Bronchial epithelial cell (primary cell): ENCODE data around the gene FYB1. TPM values are rescaled to one million over a fixed set of nuclear protein-coding genes. Genes with fewer than 3 reads are reported as not detected.

Source experiments
- DNase-seq: peaks from one replicate; pipeline ENCODE4 v3.0.0-alpha.2; 2010; ENCODE audit warnings: low read depth
- FAIRE-seq: peaks from 2 replicates; lab custom pipeline; 2011; peaks lifted over from hg19 to GRCh38; lab: Jason Lieb, UNC
- H3K27me3 ChIP-seq: 2 replicates; pipeline ENCODE4 v1.5.1; 2011; ENCODE audit warnings: low read length; ENCODE audit not compliant: control insufficient read depth, insufficient read depth
- H3K36me3 ChIP-seq: 2 replicates; pipeline ENCODE4 v1.5.1; 2011; ENCODE audit warnings: low read length; ENCODE audit not compliant: control insufficient read depth, insufficient read depth
- H3K4me3 ChIP-seq: 2 replicates; pipeline ENCODE4 v1.5.1; 2011; ENCODE audit warnings: mild to moderate bottlenecking, low read depth, low read length, control low read depth
- total RNA-seq: library from RNA; depleted of rRNA; stranded (reverse); fragments of >200 nt; gene quantifications from 2 replicates; pipeline ENCODE4 v1.2.1, GENCODE V29; 2014
- TF ChIP-seq, protein P1 (sequence below): IDR thresholded peaks from 2 replicates; pipeline ENCODE4 v1.5.1; 2011; ENCODE audit warnings: mild to moderate bottlenecking, moderate library complexity, low read length, control low read depth, inconsistent platforms; ENCODE audit not compliant: insufficient read depth, severe bottlenecking

FYB1 gene
- total RNA-seq, 1 donor from 2014 or later, result 0.26 TPM

DNA sequence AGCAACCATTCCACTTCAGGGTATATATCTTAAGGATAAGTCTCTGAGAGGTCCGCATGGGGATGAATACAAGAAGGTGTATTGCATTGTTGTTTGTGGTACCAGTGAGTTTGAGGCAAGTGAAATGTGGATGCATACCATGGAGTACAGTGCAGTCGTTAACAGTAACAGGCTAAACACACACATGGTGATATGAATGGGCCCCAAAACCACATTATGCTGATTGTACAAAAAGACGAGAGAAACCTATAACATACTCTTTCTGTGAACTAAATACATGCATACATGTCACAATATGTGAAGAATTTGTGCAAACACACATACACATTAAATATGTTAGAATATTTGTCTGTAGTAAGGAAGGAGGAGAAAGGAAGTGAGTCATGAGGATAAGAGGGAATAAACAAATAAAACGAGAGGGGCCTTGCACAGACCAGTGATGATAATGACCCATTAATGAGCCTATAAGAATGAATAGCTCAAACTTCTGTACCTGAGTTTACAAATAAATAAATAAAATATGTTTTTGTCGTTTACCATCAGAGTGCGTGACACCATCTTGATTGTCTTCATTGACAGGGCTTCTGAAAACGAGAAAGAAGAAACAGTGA lies 78.7 kb downstream of the FYB1 start:
- H3K36me3 ChIP-seq, result no peaks in the 10 kb centered on the region
- TF ChIP-seq, protein P1, sequence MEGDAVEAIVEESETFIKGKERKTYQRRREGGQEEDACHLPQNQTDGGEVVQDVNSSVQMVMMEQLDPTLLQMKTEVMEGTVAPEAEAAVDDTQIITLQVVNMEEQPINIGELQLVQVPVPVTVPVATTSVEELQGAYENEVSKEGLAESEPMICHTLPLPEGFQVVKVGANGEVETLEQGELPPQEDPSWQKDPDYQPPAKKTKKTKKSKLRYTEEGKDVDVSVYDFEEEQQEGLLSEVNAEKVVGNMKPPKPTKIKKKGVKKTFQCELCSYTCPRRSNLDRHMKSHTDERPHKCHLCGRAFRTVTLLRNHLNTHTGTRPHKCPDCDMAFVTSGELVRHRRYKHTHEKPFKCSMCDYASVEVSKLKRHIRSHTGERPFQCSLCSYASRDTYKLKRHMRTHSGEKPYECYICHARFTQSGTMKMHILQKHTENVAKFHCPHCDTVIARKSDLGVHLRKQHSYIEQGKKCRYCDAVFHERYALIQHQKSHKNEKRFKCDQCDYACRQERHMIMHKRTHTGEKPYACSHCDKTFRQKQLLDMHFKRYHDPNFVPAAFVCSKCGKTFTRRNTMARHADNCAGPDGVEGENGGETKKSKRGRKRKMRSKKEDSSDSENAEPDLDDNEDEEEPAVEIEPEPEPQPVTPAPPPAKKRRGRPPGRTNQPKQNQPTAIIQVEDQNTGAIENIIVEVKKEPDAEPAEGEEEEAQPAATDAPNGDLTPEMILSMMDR, result no peak
- no peaks in the 10 kb centered on the region for H3K27me3 ChIP-seq
- peak; percentile 13 for FAIRE-seq
- no peak overlapping the region for H3K4me3 ChIP-seq
- peak; percentile 51 for DNase-seq

DNA sequence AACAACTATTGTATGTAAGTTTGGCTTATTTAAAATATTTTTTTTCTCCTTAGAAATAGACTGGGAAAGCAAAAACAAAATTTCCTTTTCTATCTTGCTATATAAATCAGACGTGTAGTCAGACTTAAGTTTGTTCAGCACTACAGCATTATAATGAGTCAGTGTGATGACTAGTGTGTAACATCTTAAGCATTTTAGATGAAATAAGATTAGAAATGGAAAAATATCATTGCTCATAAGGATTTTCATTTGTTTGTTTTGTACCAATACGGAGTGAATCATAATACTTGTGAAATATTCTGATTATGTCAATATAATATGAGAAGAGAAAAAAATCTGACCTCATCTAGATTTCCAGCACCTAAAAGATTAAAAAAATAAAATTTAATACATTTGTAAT lies 80.5 kb downstream of the FYB1 start:
- no peak overlapping the region for H3K4me3 ChIP-seq
- DNase-seq (peak; percentile 99), FAIRE-seq (no peak)
- no peaks in the 10 kb centered on the region for H3K27me3 ChIP-seq
- TF ChIP-seq, protein P1, result no peak
- H3K36me3 ChIP-seq, result no peaks in the 10 kb centered on the region

DNA sequence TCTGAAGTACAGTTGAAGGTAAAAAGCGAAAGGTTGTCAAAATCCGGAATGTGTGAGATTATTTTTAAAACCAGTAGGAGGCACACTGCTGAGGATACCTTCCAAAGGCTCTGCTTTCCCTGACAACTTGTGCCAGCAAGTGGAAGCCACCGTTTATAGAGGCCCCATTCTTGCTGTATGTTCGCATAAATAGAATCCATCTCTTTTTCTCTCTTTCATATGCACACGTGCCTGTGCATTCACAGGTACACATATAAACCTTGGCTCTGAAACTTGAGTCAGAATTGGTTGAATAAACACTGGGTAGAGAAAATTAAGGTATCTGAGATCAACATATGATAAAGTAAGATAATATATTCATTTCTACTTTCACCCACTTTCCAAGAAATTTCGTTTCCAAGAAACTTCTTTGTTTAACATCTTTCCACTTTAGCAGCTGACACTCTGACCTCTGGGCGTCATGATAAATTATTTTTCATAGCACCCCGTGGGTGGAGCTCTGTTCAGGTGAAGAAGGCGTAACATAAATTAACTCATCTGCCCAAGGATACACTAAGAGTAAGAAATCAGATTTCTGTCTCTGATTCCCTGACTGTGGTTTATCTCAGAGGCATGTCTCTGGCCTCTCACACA lies 81.4 kb downstream of the FYB1 start:
- DNase-seq (peak; percentile 65), FAIRE-seq (no peak)
- Histone ChIP-seq H3K36me3 (no peaks in the 10 kb centered on the region), H3K27me3 (no peaks in the 10 kb centered on the region), H3K4me3 (no peak overlapping the region)
- TF ChIP-seq, protein P1, result peak; percentile 19

DNA sequence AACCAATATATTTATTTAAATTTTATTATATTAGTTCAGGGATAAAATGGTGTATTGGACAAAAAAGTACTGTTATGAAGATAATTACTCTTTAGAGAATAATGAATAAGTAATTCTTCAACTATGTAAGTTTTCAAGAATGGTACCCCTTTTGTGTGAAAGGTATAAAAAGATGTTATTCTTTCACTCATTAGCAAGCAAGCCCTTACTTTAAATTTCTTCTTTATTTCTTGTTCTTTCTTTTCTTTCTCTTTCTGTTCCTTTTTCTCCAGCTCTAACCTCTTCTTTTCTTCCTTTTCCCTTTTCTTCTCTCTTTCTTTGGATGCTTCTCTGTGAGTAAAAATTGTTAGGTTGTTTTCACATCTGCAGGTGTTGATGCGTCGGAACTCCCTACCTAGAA lies 82.0 kb downstream of the FYB1 start:
- DNase-seq (no peak), FAIRE-seq (no peak)
- Histone ChIP-seq H3K27me3 (no peaks in the 10 kb centered on the region), H3K4me3 (no peak overlapping the region), H3K36me3 (no peaks in the 10 kb centered on the region)
- TF ChIP-seq, protein P1, result no peak

DNA sequence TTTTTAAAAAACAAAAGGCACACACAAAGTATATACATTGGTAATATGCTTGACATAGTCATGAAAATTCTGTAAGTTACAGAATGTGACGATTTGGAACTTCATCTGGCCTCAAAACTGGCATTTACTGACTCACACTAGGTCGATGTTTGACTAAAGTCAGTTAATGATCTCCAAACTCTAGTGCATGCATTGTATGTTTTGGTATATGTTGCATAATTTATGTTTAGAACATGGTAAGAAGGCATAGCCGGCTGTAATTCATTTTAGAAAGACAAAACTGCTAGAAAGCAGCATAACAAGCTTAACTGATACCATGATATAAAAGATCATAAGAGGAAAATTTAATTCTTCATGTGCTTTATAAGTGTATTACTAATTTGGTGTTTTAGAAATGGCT lies 86.6 kb downstream of the FYB1 start:
- Histone ChIP-seq H3K27me3 (no peaks in the 10 kb centered on the region), H3K36me3 (no peaks in the 10 kb centered on the region), H3K4me3 (no peak overlapping the region)
- FAIRE-seq, result no peak
- DNase-seq, result no peak
- TF ChIP-seq, protein P1, result no peak

DNA sequence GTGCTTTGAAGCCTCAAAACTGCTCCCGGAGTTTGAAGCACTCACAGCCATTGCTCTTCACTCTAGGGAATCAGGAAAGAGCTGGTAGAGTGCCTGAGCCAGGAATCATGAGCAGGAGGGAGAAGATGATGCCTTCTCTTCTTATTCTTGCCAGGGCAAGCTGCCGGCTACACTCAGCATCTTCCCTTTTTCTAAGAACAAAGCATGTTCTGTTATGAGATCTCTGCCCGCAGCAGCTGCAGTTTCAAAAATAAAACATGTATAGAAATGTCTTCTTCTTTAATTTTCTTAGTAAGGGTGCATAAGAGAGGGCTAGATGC lies 87.3 kb downstream of the FYB1 start:
- H3K36me3 ChIP-seq, result no peaks in the 10 kb centered on the region
- no peak for FAIRE-seq
- TF ChIP-seq, protein P1, result no peak
- DNase-seq, result no peak
- no peak overlapping the region for H3K4me3 ChIP-seq
- H3K27me3 ChIP-seq, result no peaks in the 10 kb centered on the region
